NCI-H524 treated with DMSO at 0.1 percent for 48 hours (cell line): ENCODE results near the gene RPS6KB2.

Source experiments
- DNase-seq: peaks from one replicate; lab custom pipeline; 2025; lab: John Stamatoyannopoulos, UW

The RPS6KB2 gene

DNA sequence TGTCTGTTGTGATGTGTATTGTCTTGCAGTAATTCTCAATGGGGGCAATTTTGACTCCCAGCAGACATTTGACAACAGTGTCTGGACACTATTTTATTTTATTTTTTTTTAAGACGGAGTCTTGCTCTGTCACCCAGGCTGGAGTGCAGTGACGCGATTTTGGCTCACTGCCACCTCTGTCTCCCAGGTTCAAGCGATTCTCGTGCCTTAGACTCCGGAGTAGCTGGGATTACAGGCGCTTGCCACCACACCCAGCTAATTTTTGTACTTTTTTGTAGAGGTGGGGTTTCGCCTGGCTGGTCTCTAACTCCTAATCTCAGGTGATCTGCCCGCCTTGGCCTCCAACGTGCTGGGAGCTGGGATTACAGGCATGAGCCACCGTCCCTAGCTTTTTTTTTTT lies 1.4 kb downstream of the RPS6KB2 start:
- DNase-seq = no peak

DNA sequence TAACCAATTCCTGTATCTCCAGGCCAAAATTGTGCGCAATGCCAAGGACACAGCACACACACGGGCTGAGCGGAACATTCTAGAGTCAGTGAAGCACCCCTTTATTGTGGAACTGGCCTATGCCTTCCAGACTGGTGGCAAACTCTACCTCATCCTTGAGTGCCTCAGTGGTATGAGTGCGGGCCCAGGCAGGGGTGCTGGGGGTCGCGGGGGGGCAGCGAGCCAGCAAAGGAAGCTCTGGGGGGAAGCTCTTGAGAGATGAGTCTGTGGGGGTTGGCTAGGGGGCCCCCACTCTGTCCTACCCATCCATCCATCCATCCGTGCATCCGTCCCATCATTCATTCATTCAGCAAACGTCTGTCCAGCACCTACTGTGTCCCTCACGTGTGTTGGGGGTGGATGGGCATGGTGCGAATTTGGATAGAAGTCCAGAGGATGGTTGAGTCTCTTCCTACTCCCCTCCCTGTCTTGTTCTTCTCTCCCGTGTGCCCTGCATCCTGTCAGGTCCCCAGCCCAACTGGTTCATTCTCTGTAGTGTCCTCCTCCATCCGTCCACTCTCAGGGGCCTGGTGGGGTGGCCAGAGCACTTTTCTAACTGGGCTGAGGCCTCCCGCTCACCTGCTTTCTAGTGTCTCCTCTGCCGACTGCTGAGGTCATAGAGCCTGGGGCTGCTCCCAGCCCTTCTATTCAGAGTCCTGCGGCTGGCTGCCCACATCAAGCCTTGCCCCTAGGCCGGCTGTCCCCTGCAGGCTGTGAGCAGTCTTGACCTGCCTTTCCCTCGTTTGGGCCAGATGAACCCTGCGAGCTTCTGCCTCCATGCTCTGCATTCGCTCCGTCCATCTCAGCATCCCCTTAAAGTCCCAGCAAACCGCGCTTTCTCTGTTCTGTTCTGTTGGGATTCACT lies 3.3 kb downstream of the RPS6KB2 start:
- no peak for DNase-seq

DNA sequence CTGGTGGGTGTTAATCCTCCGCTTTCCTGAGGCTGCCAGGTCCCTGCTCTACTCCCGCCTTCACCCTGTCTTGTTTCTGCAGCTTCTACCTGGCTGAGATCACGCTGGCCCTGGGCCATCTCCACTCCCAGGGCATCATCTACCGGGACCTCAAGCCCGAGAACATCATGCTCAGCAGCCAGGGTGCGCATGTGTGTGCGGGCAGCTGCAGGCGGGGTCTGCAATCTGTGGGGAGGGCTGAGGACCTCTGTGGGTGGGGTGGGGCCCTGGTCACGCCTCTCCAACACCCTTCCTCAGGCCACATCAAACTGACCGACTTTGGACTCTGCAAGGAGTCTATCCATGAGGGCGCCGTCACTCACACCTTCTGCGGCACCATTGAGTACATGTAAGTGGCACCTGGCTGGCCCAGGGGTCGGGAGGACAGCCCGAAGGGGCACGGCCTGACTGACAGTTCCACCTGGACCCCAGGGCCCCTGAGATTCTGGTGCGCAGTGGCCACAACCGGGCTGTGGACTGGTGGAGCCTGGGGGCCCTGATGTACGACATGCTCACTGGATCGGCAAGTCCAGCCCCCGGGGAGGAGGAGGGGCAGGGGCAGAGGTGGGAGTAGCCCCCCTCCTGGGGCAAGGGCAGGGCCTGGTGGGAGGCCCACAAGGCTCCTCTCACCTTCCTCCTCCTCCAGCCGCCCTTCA lies 4.5 kb downstream of the RPS6KB2 start:
- no peak for DNase-seq

DNA sequence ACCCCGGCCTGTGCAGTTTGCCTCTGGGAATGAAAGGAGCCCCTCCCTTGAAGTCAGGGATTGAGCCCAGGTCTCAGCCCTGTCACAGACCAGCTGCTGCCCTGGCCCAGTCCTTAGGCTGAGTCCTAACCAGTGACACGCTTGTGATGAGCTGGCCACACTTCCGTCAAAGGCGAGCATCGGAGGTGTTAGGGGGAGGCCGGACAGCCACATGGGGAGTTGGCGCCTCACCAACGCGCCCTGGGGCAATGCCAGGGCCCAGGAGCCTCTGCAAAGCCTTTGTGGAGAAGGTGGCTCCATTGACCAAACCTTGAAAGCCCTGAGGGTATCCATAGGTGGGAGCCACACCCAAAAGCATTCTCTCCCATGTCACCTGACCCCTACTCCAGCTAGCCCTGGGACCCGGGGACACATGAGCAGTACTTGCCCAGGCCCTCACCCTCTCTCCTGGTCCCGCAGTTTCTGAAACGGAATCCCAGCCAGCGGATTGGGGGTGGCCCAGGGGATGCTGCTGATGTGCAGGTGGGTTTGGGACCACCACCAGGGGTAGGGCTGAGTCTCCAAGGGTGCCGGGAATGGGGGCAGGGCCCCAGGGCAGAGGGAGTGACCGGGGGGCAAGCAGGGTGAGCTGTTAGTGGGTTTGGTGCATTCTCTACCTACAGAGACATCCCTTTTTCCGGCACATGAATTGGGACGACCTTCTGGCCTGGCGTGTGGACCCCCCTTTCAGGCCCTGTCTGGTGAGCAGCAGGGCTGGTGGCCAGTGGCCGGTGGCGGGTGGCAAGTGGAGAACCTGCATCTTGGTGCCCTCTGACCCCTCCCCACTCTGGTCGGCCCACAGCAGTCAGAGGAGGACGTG lies 5.5 kb downstream of the RPS6KB2 start:
- no peak for DNase-seq

DNA sequence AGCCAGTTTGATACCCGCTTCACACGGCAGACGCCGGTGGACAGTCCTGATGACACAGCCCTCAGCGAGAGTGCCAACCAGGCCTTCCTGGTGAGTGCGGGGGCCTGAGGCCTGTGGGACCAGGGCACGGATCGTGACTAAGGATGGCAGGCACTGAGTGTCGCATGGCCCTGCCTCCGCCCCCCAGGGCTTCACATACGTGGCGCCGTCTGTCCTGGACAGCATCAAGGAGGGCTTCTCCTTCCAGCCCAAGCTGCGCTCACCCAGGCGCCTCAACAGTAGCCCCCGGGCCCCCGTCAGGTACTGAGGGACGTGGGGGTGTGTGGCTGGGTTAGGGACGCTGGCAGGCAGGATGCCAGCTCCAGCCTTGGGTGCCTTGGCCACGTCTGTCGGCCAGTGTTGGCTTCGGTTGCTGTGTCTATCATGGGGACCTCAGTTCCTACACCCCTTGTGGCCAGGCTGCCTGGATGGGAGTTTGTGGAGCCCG lies 6.1 kb downstream of the RPS6KB2 start:
- DNase-seq = no peak

DNA sequence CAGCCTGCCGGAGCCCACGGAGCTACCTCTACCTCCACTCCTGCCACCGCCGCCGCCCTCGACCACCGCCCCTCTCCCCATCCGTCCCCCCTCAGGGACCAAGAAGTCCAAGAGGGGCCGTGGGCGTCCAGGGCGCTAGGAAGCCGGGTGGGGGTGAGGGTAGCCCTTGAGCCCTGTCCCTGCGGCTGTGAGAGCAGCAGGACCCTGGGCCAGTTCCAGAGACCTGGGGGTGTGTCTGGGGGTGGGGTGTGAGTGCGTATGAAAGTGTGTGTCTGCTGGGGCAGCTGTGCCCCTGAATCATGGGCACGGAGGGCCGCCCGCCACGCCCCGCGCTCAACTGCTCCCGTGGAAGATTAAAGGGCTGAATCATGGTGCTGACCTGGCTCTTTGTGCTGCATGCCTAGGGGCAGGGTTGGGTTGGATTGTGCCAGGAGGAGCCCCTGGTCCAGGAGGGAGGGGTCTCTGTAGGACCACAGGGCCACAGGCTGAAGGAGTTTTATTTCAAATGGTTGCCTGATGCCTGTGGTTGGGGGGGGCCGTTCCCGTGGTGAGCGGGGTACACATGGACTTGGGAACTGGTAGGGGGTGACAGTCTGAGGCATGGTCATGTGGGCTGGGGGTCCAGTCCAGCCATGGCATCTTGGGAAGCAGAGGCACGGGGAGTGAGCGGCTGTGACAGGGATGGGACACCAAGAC lies 6.9 kb downstream of the RPS6KB2 start:
- no peak for DNase-seq

DNA sequence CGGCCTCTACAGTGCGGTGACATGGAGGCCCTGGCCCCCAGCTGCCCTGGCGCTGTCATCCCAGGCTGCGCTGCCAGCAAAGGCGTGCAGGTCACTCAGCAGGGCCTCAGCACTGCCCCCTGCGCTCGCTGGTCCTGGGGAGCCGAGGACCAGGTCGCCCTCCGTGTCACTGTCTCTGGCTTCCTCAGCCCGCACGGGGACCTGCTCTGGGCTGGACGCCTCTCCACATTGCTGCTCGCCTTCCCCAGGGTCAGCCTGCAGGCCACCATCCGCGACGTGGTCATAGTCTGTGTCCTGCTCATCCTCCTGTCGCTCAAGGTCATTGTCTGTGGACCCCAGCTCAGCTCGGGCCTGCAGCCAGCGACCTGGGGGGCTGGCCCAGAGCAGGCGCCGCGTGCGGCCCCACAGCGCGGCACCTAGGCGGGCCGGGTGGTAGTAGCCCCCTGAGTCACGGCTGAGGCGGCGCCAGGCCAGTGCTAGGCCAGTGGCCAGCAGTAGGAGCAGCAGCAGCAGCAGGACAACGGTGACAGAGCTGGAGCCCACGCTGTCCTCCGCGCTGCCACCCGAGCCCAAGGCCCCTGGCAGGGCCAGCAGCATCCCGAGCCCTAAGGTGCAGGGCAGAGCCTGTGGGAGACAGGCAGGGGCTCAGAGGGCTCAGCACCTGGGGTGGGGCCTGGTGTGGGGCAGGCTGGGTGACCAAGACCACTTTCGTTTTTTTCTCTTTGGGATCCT lies 7.6 kb downstream of the RPS6KB2 start:
- no peak for DNase-seq

DNA sequence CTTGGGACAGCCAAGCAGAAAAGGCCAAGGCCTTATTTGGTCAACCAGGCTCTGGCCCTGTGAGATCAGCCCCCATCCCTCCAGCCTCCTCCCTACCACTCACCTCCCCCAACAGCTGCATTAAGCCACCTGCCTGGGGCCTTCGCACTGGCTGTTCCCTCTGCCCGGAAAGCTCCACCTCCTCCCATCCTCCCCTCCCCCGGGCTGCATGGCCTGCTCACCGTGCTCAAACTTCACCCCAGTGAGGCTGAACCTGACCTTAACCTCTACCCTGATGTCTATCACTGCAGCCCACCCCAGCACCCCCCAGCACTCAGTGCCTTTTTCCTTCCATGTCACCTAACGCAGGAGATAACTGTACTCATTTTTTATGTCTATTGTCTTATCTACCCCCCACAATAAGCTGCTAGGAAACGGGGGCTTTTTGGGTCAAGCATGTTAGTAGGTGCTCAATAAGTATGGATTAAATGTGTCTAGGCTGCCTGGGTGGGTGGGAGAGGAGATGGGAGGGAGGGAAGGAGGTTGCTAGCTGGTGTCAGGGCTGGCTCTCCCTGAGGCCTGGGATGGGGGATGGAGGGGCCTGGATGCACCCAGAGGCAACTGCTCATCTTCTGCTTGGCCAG lies 8.3 kb downstream of the RPS6KB2 start:
- no peak for DNase-seq

DNA sequence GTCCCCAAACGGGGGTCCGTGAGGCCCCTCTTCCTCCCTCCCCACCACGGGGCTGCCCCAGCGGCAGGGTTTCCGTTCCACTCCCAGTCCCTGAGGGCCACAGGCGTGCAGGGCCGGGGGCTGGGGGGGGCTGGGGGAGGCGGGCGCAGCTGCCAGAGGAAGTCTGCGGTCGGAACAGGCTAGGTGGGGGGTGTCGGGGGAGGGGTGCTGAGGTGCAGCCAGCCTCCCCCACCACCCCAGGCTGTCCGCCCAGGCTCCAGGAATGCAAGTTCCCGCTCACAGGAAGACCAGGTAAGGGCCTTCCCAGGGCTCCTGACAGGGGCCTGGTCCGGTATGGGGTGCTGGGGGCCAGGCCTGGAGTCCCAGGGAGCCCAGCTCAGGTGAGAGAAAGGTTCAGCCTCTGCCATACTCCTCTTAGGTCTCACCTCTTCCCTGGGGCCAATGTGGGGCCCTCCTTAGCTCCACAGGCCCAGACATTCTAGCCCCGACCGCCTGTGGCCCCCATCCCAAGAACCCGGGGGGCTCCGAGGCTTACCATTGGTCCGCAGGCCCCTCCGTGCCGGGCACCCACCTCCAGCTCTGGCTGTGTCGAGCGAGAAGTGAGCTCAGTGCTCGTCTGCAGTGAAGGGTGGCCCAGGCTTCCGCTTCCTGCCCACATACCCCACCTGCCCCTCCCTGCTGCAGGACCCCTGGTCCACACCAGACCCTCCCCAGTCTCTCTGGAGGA lies 9.0 kb downstream of the RPS6KB2 start, which contains the start of gene PTPRCAP:
Gene PTPRCAP, minus strand, starts transcription at position 601 of the 727 bp plus-strand sequence. Its CDS starts 63 bp downstream, at position 538.
- no peak for DNase-seq

DNA sequence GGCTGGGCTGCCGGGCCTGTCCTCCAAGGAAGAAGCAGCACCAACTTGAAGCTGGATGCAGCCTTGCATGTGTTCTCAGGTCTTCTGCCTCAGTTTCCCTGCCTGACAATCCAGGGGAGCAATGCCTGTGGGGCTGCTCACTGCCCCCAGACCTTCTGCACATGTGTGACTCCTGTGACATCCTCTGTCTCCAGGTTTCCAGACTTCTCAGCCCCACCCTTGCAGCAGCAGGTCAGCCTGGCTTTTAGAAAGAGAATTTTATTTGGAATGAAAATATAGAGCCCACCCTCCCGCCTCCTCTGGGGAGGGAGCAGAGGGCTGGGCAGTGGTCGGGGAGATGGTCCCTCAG lies 9.5 kb downstream of the RPS6KB2 start:
- no peak for DNase-seq

DNA sequence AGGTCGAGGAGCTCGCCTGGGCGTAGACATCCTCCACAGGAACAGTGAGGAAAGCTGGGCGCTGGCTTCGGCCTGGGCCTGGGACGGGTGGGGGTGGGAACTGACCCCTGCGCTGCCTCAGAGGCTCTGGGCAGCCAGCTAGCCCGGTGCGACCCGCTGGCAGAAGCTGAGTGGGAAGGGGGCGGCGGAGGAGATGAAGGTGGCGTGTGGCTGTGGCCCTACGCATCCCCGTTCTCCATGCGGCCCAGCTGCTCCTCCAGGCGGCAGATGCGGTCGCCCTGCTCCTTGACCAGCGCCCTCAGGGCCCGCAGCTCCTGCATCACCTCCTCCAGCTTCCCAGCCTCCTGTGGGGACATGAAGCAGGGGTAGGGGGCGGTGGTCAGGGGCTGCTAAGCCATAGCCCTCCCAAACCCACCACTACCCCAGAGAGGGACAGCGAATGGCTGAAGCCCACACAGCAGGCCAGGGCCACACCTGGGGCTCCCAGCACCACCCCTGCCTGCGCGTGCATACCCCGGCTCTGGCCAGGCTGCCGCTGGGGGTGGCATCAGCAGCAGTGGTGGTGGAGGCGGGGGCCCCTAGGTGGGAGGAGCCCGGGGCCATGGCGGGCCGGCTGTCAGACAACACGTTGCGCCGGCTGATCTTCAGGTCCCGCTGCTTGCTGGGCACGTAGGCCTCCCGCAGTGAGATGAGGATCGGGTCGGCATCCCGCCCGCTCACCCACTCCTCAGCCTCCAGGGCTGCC lies 10.0 kb downstream of the RPS6KB2 start:
- DNase-seq = no peak

DNA sequence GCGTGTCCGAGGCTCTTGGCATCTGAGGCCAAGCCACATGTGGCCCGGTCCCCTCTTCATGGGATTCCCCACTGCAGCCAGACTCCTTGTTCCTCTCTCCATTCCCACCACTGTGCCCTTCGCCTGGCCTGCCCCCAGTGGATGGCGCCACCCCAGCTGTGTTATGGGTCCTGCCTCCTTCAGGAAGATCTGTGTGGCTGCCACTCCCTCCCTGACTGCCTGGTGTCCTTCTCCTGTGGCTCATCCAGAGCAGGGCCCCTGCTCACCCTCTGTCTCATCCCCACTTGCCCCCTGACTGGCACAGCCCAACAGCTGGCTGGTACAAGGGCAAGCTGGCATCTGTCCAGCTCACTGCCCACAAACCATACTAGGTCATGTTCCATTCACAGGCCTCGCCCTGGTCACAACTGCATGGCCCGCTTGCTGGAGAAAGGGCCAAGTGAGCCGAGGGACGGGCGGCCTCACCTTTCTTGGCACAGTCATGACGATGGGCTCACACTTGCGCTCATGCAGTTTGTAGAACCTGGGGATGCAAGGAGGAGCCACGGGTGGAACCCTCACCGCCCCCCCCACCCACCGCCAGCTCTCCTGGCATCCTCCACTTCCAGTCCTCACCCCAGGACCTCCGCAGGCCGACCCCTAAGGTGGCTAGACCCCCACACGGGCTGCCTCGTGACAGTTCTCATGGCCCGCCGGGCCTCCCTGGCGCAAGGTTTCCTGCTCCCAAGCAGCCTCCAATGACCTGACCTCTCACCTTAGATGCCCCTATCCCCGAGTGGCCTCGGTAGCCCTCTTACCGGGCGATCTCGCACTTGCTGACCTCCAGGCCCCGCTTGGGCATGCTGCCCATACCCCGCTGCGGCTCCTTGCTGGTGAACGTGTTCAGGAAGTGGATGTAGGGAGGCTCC lies 11.3 kb downstream of the RPS6KB2 start:
- DNase-seq = no peak

DNA sequence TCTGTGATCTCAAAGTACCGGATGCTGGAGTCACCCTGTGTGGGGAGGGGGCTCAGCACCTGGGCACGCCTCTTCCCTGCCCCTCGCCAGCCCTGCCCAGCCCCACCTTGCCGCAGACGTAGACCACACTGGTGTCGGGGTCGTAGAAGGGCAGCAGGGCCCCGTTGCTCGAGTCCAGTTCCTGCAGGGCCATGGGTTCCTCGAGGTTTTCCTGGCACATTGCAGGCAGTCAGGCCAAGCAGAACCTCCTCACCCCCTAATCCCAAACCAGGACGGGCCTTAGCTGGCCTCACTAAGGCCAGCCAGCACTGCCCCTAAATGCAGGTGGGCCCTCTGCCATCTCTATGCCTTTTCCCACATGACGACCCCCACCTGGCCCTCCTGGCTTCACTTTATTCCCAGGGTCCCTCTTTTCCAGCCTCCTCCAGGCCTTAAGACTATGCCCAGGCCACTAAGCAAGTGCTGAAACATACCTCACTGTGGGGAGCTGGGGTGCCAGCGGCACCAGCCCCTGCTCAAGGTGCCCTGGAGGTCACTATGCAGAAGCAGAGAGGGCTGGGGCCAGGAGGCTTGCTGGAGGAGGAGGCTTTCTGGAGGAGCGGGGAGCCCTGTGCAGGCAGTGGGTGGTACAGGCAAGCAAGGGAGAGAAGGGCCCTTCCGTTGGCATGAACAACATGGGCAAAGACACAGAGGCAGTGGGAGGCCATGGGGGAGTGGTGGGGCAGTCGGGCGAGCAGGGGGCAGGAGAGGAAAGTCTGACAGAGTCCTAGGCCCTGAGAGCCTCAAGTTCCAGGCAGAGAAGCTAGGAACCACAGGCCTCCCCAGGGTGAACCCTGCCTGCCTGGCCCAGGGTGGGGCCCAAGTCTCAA lies 12.2 kb downstream of the RPS6KB2 start:
- no peak for DNase-seq

DNA sequence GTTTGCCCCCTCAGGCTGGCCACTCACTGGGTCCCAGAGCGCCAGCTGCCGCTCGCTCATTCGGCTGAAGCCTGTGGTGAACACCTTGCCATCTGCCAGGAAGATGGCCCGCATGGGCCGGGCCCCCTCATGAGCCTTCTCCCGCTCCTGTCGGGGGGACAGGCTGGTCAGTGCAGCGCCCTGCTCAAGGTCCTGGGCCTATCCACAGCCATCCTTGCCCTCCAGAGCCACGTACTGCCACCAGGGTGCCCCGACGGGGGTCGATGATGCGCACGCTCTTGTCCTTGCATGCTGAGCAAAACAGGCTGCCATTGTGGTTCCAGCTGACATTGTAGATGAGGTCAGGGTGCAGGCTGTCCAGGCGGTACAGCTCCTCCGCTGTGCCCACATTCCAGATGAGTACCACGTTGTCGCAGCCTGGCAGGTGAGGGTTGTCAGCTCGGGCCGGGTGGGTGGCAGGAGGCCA lies 12.8 kb downstream of the RPS6KB2 start:
- DNase-seq = no peak

DNA sequence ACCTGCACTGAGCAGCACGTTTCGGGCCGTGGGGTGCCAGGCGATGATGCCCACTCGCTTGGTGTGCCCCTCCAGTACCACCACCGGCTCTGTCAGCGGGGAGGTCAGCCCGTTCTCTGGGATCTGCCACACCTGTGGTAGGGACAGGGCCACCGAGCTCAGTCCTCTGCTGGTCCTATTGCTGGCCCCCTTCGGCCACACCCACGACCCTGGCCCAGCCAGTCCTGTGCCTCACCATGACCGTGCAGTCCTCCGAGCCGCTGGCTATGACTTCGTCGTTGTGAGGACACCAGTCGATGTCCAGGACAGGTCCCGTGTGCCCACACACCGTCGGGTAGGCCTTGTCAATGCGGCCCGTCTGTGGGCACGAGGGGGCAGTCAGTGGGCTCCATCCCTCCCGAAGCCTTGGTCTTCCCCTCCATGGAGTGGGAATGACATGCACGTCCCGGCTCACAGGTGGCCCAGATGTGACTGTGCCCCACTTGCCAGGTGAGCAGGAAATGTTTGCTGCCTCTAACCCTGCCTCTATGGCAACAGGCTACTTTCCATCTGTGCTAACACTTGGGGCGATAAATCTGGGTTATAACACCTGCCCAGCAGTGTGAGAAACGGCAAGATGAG lies 13.5 kb downstream of the RPS6KB2 start:
- DNase-seq = no peak
